NCI-H2196 treated with DMSO at 0.1 percent for 48 hours (cell line): Measurements from ENCODE around the gene SPOUT1.

ENCODE experiments used
- DNase-seq: peaks from one replicate; lab custom pipeline; 2025; ENCODE audit not compliant: unreplicated experiment; lab: John Stamatoyannopoulos, UW

The SPOUT1 gene

DNA sequence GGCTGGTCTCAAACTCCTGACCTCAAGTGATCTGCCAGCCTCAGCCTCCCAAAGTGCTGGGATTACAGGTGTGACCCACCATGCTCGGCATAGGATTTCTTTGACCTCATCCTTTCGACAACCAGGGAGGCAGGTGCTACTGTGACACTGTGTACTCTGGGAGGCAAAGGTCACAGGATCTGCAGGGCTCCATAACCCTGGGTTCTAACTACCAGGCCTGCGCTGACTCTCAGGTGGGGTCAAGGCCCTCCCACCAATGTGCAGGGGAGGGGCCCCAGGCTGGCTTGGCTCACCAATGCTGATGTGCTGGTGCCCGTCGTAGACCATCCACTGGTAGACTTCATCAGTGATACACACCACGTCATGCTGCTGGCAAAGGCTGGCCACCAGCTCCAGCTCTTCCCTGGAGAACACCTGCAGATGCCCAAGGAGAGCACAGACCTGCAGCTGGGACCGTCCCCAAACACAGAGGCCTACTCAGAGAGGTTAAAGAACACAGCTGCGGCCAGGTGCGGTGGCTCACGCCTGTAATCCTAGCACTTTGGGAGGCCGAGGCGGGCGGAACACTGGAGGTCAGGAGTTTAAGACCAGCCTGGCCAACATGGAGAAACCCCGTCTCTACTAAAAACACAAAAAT, 7.0 kb upstream of the SPOUT1 start:
- no peak for DNase-seq

DNA sequence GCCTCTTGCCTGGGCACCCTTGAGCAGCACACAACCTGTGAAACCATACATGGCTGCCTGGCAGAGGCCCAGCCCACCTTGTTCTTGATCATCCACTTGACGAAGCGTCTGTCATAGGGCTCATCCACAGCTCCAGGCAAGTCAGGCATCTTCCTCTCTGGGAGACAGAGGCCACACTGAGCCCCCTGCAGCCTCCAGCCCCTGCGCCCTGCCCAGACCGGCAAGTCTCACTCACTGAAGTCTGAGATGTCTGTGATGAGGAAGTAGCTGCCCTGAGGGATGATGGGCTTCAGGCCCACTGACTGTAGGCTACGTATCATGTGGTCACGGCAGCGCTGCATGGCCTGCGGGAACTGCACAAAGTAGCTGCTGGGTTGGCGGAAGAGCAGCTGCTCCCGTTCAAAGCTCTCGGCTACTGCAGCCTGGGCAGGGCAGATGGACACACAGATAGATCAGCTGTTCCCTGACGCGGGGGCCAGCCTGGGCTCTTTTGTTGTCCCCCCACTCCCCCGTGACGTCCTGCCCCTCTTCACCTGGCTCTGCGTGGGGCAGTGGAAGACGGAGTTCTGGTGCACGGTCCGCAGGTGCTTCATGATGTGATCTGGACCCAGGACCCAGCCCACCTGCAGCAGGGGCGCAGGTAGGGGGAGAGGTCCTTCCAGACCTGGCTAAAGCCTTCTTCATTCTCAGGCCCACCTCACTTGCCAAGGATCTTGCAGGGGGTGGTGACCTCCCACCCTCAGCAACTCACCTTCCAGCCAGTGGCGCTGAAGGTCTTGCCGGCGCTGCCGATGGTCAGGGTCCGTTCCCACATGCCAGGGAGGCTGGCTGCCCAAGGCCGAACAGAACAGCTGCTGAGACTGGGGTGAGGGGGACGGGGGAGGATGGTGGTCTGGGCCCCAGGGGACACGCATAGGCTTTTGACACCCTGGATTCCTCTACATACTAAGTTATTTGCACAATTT, 5.9 kb upstream of the SPOUT1 start:
- no peak for DNase-seq

DNA sequence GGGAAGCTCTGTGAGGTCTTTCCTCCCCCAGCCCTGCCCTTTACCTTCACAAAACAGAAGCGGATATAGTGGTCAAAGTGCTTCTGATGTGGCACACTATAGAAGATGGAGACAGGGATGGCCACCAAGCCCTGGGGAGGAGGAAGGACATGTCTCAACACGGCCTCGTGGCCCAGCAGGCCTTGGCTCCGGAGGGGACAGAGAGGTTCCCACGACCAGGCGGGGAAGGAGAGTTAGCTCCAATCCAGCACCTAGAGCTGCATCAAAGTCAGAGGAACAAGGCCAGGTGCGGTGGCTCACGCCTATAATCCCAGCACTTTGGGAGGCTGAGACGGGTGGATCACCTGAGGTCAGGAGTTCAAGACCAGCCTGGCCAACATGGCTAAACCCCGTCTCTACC, 4.1 kb upstream of the SPOUT1 start:
- DNase-seq, result no peak

DNA sequence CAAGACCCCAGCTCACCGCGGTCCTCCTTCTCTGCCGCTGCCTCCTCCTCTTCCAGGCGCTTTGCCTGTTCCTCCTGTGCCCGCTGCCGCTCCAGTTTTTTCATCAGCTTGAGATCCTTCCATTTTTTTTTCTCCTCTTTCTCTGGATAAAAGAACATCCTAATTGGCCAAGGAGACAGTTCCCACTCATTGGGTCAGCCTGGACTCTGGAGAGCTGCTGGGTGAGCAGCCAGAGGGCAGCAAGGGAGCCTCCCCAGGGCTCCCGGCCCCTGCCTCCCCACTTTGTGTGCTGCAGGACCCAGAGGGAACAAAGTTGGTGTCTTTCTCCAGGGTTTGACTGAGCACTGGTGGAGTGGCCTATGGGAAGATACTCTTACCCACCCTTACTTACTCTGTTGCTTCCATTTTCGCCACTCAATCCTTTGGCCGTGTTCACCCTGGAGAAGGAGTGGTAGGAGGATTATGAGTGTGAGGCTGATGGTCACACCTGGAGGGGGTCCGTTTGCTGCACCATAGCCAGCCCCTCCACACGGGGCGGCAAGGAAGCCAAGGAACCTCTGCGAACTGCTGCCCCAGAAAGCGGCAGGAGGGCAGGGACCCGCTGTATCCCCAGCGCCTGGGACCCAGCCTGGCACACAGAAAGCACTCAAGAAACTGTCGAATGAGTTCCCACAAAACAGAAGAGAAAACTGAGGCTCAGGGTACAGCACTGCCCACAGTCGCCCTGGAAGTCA, 708 bp downstream of the SPOUT1 start:
- DNase-seq, result no peak

DNA sequence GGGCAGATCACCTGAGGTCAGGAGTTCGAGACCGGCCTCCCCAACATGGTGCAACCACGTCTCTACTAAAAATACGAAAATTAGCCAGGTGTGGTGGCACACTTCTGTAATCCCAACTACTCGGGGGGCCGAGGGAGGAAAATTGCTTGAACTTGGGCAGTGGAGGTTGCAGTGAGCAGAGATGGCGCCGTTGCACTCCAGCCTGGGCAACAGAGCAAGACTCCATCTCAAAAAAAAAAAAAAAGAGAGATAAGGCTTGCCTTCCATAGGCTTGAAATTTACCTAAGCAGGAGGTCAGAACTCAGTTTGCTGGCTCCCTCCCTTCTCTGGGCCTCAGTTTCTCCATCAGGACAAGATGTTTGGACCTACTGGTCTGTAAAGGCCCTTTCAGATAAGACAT, 1.3 kb downstream of the SPOUT1 start:
- no peak for DNase-seq

DNA sequence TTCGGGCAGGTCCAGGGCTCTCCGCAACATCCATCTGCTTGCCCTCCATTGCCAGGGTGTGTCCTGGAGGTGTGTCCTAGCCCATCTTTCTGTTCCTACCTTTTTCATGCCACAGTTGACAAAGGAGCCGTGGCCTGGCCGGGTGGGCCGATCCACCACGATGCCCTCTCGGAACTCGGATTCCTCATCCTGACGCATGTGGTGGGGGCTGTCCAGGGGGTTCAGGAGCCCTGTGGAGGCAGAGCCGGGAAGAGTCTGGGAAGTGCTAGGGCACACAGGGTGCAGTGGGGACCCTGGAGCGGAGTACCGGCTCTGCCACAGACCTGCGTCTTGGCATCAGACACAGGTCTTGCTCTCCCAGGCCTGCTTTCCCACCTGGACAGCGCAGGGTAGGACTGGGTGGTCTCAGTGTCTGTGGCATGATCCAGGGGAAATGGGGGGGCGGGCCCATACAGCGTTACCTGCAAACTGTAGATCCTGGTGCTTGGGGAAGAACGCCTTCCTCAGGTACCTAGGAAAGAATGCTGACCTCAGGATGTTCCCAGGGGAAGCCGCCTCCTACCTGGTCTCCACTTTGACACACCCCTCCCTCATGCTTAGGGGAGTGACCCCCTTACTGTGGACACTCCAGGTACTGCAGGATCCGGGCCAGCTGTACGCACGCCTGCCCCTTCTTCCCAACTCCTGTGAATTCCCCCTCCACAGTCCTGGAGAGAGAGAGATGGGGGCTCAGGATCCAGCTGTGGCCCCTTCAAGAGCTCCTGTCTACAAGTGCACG, 3.5 kb downstream of the SPOUT1 start:
- no peak for DNase-seq

DNA sequence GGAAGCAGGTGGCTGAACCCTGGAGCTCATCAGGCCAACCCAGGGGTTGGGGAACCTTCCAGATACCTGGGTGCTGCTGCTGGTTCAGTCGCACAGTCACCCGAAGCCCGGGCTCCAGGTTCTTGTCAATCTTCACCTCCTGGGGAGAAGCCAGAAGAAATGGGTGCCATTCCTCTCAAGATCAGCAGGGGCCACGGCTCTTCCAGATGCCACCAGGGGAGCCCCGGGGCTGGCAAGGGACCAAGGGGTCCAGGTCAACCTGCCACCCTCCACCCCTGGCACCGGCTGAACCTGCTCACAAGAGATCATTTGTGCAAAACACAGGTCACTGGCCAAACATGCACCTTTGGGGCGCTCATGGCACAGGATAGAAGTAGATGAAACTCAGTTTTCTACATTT, 4.7 kb downstream of the SPOUT1 start:
- DNase-seq, result no peak

DNA sequence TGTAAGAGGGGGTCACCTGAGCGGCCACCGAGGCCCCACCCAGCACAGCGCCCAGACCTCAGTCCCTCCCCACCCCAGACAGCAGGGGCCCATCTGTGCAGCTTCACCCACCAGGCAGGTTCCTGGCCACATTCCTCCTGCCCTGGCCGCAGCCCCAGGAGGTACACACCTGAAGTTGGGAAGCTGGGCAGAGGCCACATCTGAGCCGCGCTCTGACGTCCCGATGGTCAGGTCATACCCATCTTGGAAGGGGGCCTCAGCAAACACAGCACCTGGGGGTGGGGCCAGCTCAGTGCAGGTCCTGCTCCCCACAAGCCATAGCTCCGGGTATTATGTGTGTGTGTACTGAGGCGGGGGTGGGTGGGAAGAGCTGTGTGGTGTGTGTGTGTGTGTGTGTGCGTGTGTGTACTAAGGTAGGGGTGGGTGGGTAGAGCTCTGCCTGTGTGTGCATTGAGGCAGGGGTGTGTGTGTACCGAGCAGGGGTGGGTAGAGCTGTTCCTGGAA, 5.6 kb downstream of the SPOUT1 start:
- no peak for DNase-seq

DNA sequence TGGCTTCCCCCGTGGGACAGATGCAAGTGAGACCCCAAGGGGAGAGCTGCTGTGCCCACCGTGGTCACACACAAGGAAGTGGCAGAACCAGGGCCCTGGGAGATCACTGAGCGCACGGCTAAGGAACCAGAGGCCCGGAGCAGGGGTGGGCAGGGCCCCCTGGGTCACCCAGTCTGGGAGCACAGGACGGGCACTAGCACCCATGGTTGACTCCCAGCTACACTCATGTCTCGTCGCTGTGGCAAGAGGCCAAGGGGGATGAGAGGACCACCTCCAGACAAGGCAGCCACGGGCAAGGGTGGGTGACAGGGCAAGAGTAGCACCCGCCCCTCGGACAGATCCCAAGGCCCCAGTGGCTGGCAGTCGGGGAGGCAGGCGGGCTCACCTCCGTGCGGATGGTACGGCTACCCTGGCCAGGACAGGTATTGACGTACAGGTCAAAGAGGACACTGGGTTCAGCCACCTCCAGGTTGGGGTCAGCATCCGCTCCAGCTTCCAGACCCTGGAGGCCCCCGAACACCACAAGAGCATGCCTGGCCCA, 6.2 kb downstream of the SPOUT1 start:
- DNase-seq, result no peak

DNA sequence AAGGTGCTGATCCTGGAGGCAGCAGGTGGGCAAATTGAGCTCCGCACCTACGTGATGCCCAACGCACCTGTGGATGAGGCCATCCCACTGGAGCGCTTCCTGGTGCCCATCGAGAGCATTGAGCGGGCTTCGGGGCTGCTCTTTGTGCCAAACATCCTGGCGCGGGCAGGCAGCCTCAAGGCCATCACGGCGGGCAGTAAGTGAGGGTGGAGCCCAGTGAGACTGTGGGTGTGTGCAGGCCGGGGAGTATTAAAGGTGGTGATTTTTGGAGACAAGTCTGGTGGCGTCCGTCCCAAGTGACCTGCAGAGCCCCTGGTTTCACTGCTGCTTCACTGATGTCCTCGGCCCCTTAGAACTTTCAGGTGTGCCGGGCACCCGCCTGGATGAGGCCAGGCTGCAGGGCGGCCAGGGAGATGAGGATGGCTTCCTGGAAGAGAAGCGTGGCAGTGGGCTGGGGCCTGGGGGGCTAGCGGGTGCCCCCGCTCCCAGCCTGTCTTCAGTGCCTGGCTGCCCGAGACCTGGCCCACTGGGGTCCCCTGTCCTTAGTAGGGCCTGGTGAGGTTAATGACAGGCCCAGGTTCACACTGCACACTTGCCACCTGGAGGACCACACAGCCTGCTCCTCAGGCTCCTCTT, 7.1 kb downstream of the SPOUT1 start:
- DNase-seq, result no peak

DNA sequence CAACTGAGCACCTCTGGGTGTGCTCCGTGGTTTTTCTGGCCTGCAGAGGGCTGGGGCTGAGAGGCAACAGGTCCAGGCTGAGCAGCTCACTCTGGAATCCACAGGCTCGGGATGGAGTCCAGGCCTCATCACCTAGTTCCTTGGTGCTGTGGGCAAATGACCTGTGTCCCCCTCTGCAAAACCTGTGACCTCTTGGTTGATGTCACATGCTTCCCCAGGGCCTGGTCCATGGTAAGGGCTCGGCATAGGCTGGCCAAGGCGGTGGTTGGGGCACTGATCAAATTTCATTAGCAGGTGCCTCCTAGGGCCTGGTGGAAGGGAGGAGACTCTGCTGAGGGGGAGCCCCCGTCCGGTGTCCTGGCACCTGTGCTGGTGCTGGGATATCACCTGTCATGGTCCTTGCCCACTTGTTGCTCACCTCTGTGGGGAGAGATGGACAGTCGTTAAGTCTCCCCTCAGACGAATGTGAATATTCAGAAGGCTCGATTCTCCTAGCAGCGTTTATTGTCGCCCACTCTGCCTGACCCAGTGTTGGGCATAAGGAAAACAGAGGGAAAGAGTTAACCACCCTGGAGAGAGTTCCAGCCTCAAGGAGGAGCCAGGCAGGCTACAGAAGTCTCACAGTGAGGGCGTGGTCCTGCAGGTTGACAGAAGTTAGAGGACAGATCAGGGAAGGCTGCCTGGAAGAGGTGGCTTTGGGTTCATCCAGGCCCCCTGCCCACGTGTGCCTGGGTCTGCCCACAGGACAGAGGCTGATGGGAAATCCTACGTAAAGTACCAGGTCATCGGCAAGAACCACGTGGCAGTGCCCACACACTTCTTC, 7.8 kb downstream of the SPOUT1 start:
- DNase-seq, result no peak

DNA sequence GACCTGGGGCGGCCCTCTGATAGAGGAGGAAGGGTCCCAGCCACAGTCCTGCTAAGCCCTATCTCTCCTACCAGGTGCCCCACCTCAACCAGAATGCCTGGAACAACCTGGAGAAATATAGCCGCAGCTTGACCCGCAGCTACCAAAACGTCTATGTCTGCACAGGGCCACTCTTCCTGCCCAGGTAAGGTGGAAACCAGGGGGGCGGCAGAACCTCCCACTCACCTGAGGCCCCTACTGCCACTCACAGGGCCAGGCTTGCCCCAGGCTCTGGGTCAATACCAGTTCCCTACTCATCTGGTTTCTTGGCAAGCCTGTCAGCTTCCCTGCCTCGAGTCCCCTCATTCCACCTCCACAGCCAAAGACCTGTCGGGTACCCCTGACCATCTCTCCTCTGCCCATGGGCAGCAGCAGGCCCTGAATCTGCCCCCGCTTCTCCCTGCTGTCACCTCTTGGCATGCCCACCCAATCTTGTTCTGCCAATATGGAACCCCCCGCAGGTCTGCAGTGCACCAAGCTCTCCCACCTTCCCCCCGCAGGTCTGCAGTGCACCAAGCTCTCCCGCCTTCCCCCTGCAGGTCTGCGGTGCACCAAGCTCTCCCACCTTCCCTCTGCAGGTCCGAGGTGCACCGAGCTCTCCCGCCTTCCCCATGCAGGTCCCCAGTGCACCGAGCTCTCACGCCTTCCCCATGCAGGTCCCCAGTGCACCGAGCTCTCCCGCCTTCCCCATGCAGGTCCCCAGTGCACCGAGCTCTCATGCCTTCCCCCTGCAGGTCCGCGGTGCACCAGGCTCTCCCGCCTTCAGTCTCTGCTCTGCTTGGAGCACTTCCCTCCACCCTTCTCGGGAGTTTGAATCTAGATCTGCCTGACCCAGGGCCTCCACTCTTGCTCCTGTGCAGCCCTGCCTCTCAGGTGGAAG, 8.7 kb downstream of the SPOUT1 start:
- no peak for DNase-seq

DNA sequence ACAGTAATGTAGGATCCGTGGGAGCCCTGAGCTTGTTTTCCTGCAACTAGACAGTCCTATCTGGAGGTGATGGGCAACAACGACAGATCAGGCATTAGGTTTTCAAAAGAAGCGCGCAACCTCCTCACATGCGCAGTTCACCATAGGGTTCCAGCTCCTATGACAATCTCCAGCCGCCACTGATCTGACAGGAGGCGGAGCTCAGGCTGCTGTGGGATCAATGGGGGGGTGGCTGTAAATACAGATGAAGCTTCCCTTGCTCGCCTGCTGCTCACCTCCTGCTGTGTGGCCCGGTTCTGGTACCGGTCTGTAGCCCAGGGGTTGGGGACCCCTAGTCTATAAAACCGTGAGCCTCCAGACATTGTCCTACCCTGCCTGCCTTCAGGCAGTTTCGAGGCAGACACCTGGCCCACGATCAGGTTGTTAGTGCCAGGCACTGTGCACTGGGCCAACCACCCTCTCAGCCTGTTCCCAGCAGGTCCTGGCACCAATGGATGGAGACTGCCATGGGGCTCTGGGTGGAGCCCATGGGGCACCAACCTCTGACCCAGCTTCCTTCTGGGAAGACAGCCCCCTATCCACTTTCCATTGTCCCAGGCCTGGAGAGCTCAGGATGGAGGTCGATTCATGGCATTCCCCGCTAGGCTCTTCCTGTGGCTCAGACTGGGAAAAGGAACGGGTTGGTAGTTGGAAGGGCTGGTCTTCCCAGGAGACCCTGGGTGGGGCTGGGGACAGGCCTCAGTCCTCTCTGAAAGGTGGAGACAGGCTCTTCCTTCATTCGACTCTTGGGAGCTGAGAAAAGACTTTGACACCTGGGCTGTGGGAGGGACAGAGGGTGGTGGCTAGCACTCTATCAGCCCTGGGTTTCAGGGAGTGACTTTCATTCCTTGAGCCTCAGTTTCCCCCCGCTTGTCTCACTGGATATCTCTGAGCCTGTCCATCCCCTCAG, 9.6 kb downstream of the SPOUT1 start:
- peak; percentile 39 for DNase-seq

DNA sequence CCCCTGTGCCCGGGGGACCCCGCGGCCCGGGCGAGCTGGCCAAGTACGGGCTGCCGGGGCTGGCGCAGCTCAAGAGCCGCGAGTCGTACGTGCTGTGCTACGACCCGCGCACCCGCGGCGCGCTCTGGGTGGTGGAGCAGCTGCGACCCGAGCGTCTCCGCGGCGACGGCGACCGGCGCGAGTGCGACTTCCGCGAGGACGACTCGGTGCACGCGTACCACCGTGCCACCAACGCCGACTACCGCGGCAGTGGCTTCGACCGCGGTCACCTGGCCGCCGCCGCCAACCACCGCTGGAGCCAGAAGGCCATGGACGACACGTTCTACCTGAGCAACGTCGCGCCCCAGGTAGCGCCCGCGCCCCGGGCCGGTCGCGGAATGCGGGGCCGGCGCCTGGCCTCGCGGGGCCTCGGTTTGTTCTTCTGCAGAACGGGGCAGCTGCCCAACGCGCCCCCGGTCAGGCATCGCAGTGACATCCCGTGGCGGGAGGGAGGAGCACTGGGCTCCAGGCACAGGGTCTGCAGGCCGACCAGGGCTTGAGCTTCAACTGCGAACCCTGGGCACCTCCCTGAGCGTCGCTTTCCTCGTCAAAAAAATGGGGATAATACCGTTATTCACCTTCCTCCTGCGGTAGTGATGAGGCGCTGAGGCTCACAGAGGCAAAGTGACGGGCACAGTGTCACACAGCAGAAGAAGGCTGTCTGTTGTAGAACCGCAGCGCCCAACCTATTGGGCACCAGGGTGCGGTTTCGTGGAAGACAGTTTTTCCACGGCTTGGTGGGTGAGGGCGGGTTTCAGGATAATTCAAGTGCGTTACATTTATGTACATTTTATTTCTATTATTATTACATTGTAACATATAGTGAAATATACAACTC, 10.5 kb downstream of the SPOUT1 start:
- peak; percentile 37 for DNase-seq

DNA sequence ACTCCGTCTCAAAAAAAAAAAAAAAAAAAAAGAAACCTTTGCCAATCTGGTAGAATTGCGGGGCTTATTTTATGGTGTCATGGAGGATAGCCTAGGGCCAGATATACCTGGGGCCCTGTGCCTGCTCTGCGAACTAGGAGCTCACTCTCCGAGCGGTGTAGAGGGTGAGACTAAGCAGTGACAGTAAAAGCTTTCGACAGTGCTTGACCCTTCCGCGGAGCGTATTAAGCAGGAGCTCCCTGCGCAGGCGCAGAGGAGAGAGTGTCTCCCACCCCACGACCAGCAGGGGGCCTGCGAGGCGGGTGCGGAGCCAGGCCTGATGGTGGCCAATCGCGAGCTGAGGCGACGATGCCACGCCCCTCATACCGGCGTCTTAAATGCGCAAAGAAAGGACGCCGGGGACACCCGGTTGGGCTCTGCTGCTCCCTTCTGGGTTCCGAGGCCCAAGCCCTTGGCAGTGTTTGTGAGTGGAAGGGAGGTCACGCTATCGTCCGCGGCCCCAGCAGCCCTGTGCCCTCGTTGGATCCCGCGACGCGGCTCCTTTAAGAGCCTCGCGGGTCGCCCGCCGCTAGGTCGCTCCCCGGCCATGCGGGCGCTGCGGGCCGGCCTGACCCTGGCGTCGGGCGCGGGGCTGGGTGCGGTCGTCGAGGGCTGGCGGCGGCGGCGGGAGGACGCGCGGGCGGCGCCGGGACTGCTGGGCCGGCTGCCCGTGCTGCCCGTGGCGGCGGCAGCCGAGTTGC, 11.3 kb downstream of the SPOUT1 start, which contains the start of gene ENDOG:
Gene ENDOG (plus strand): TSS at position 402 of the 740 bp plus-strand sequence. CDS start 185 bp downstream, at position 587.
- peak; percentile 95 for DNase-seq
